ENCODE measurements around the gene ARNT2. TPM values are rescaled to one million over a fixed set of nuclear protein-coding genes. Genes with fewer than 3 reads are reported as not detected.

Gene ARNT2
- total RNA-seq, 1 experiment from 2014 or later, result 7.0 TPM

DNA sequence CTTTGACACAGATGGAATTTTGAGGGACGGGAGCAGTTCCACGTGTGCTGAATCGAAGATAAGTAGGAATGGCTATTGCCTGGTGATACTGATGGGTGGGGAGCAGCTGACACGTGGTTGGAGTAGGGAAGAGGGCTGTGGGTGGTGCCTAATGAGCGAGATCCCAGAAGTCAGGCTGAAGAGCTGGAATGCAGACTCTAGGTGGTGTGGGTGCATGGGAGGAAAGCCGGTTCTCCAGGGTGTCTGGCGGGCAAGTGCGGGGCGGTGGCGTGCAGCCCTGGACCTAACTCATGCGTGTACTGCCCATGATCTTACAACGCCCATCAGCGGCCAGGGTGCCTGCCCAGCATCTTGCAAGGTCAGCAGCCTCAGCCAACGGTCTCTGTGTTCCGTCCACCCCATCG lies 63.1 kb downstream of the ARNT2 start:
- Mint-ChIP-seq H3K4me3 (no peak overlapping the region), H3K27me3 (ENCODE audit: low read depth) (no peaks in the 10 kb centered on the region), H3K4me1 (peaks cover 33% of the 10 kb centered on the region), H3K9me3 (peaks cover 3% of the 10 kb centered on the region; the same call in 1 of the 2 replicates), H3K27ac (no peak overlapping the region), H3K36me3 (peaks cover 4% of the 10 kb centered on the region; the same call in 1 of the 2 replicates)
- no peak for ATAC-seq
- POLR2A ChIA-PET, result no interaction called here
- CTCF ChIA-PET, result interaction anchor here (0.9 to 1.9 kb wide), 3 partner anchors 10 to 309 kb away, joined by 3 to 4 read pairs (median 3); no protein-coding TSS in a partner anchor
- DNase-seq (ENCODE audit: low spot score), result no peak
- no peak for TF ChIP-seq NR3C1 (CRISPR knock-in tag; conservative IDR thresholded peaks at IDR 0.05; ENCODE audit: low read depth)
- TF ChIP-seq, protein P1, sequence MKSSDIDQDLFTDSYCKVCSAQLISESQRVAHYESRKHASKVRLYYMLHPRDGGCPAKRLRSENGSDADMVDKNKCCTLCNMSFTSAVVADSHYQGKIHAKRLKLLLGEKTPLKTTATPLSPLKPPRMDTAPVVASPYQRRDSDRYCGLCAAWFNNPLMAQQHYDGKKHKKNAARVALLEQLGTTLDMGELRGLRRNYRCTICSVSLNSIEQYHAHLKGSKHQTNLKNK (CRISPR knock-in tag; IDR thresholded peaks at IDR 0.05), result no peak
- no peak for TF ChIP-seq ZNF671 (CRISPR knock-in tag; IDR thresholded peaks at IDR 0.05)
- TF ChIP-seq, protein P2, sequence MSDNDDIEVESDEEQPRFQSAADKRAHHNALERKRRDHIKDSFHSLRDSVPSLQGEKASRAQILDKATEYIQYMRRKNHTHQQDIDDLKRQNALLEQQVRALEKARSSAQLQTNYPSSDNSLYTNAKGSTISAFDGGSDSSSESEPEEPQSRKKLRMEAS (CRISPR knock-in tag; IDR thresholded peaks at IDR 0.05), result no peak
- TF ChIP-seq AFF4 (CRISPR knock-in tag; IDR thresholded peaks at IDR 0.05; ENCODE audit: borderline replicate concordance), result no peak
- TF ChIP-seq GTF2I (CRISPR knock-in tag; conservative IDR thresholded peaks at IDR 0.05), result no peak
- no peak for TF ChIP-seq ZNF121 (CRISPR knock-in tag; IDR thresholded peaks at IDR 0.05)
- no peak for TF ChIP-seq PREB (CRISPR knock-in tag; IDR thresholded peaks at IDR 0.05; ENCODE audit: borderline replicate concordance)
- TF ChIP-seq, protein P3, sequence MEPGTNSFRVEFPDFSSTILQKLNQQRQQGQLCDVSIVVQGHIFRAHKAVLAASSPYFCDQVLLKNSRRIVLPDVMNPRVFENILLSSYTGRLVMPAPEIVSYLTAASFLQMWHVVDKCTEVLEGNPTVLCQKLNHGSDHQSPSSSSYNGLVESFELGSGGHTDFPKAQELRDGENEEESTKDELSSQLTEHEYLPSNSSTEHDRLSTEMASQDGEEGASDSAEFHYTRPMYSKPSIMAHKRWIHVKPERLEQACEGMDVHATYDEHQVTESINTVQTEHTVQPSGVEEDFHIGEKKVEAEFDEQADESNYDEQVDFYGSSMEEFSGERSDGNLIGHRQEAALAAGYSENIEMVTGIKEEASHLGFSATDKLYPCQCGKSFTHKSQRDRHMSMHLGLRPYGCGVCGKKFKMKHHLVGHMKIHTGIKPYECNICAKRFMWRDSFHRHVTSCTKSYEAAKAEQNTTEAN (CRISPR knock-in tag; IDR thresholded peaks at IDR 0.05), result no peak
- no peak for TF ChIP-seq ZNF263 (CRISPR knock-in tag; IDR thresholded peaks at IDR 0.05; ENCODE audit: low read depth)
- no peak for TF ChIP-seq ZNF396 (CRISPR knock-in tag; IDR thresholded peaks at IDR 0.05; ENCODE audit: borderline replicate concordance)
- no peak for TF ChIP-seq CREM (CRISPR knock-in tag; IDR thresholded peaks at IDR 0.05)
- no peak for TF ChIP-seq ATF6 (CRISPR knock-in tag; IDR thresholded peaks at IDR 0.05)
- TF ChIP-seq JUN (CRISPR knock-in tag; IDR thresholded peaks at IDR 0.05), result no peak
- TF ChIP-seq RORB (CRISPR knock-in tag; IDR thresholded peaks at IDR 0.05), result no peak
- no peak for TF ChIP-seq NR2C2 (CRISPR knock-in tag; IDR thresholded peaks at IDR 0.05)
- TF ChIP-seq CDX4 (CRISPR knock-in tag; IDR thresholded peaks at IDR 0.05; ENCODE audit: borderline replicate concordance), result no peak
- TF ChIP-seq NFYB (CRISPR knock-in tag; conservative IDR thresholded peaks at IDR 0.05; ENCODE audit: low read depth), result no peak
